Astrocyte (in vitro differentiated cells and primary cell): ENCODE measurements around the gene COMMD3. TPM values are rescaled to one million over a fixed set of nuclear protein-coding genes. Genes with fewer than 3 reads are reported as not detected.
A peak's percentile ranks its signal among the peaks of the same experiment; 100 is the strongest.

Experiments
- DNase-seq: peaks from one replicate; pipeline ENCODE4 v3.0.0-alpha.2; 2010; ENCODE audit warnings: low read depth
- FAIRE-seq: peaks from 2 replicates; lab custom pipeline; 2011; peaks lifted over from hg19 to GRCh38; lab: Jason Lieb, UNC
- H2AFZ ChIP-seq: 2 replicates; pipeline ENCODE4 v1.6.0; 2012; ENCODE audit warnings: low read depth, low read length, inconsistent platforms
- H3K27ac ChIP-seq: 2 replicates; pipeline ENCODE4 v1.5.1; 2011; ENCODE audit warnings: low read depth, low read length, inconsistent platforms
- H3K27me3 ChIP-seq: 2 replicates; pipeline ENCODE4 v1.6.0; 2011; ENCODE audit warnings: low read length, inconsistent platforms; ENCODE audit not compliant: insufficient read depth
- H3K36me3 ChIP-seq: 2 replicates; pipeline ENCODE4 v1.5.1; 2011; ENCODE audit warnings: low read length, inconsistent platforms; ENCODE audit not compliant: insufficient read depth
- H3K4me1 ChIP-seq: 2 replicates; pipeline ENCODE4 v1.5.1; 2011; ENCODE audit warnings: low read length, inconsistent platforms; ENCODE audit not compliant: insufficient read depth
- H3K4me2 ChIP-seq: 2 replicates; pipeline ENCODE4 v1.6.0; 2012; ENCODE audit warnings: low read length, inconsistent platforms
- H3K4me3 ChIP-seq: 2 replicates; pipeline ENCODE4 v1.5.1; 2011; ENCODE audit warnings: low read depth, mild to moderate bottlenecking, low read length, inconsistent platforms; ENCODE audit not compliant: insufficient read depth
- H3K79me2 ChIP-seq: 2 replicates; pipeline ENCODE4 v1.6.0; 2012; ENCODE audit warnings: mild to moderate bottlenecking, low read length, inconsistent platforms; ENCODE audit not compliant: insufficient read depth
- H3K9ac ChIP-seq: 2 replicates; pipeline ENCODE4 v1.6.0; 2012; ENCODE audit warnings: mild to moderate bottlenecking, low read length, inconsistent platforms
- H3K9me3 ChIP-seq: 2 replicates; pipeline ENCODE4 v1.5.1; 2012; ENCODE audit warnings: low read depth, mild to moderate bottlenecking, low read length, inconsistent platforms; ENCODE audit not compliant: insufficient read depth
- H4K20me1 ChIP-seq: 2 replicates; pipeline ENCODE4 v1.6.0; 2012; ENCODE audit warnings: low read length, inconsistent platforms; ENCODE audit not compliant: insufficient read depth
- H3K27ac Mint-ChIP-seq: one replicate; pipeline ENCODE4 v1.8.0; 2021; ENCODE audit warnings: mild to moderate bottlenecking, mixed read lengths; ENCODE audit not compliant: unreplicated experiment
- H3K27me3 Mint-ChIP-seq: one replicate; pipeline ENCODE4 v1.8.0; 2021; ENCODE audit warnings: low read depth, mixed read lengths; ENCODE audit not compliant: unreplicated experiment
- H3K36me3 Mint-ChIP-seq: one replicate; pipeline ENCODE4 v1.8.0; 2021; ENCODE audit warnings: low read depth, mixed read lengths; ENCODE audit not compliant: unreplicated experiment
- H3K4me1 Mint-ChIP-seq: one replicate; pipeline ENCODE4 v1.8.0; 2021; ENCODE audit warnings: low read depth, mixed read lengths; ENCODE audit not compliant: unreplicated experiment
- H3K4me3 Mint-ChIP-seq: one replicate; pipeline ENCODE4 v1.8.0; 2021; ENCODE audit warnings: mild to moderate bottlenecking, moderate library complexity, mixed read lengths; ENCODE audit not compliant: unreplicated experiment
- H3K9me3 Mint-ChIP-seq: one replicate; pipeline ENCODE4 v1.8.0; 2021; ENCODE audit warnings: mild to moderate bottlenecking, mixed read lengths; ENCODE audit not compliant: unreplicated experiment
- CTCF ChIP-seq: IDR thresholded peaks from 2 replicates; pipeline ENCODE4 v1.5.1; 2011; ENCODE audit warnings: low read depth, mild to moderate bottlenecking, inconsistent platforms, low read length, moderate library complexity; ENCODE audit not compliant: insufficient read depth
- EZH2 ChIP-seq: IDR thresholded peaks from 2 replicates; pipeline ENCODE4 v1.6.1; 2012; ENCODE audit warnings: mild to moderate bottlenecking, low read length, inconsistent platforms; ENCODE audit not compliant: insufficient read depth
- total RNA-seq: library from RNA; stranded (reverse); gene quantifications from 2 replicates; pipeline ENCODE4 v1.2.1, GENCODE V29; 2021

Gene COMMD3
- total RNA-seq, 1 donor from 2014 or later: 28.8 TPM

- H3K4me3 ChIP-seq: no peak overlapping the region
- H3K4me2 ChIP-seq: no peak overlapping the region
- DNase-seq (no peak), FAIRE-seq (no peak)
- H3K4me1 ChIP-seq: peaks cover 8% of the 10 kb centered on the region
- peaks cover 84% of the 10 kb centered on the region for H3K27me3 ChIP-seq
- H3K36me3 ChIP-seq: no peaks in the 10 kb centered on the region
- no peaks in the 10 kb centered on the region for H4K20me1 ChIP-seq
- H3K27ac ChIP-seq: no peak overlapping the region
- Mint-ChIP-seq H3K36me3 (peaks cover 4% of the 10 kb centered on the region), H3K27me3 (peaks cover 78% of the 10 kb centered on the region), H3K4me3 (peak overlapping the region; percentile 79), H3K4me1 (peaks cover 3% of the 10 kb centered on the region), H3K9me3 (peaks cover 18% of the 10 kb centered on the region), H3K27ac (no peak overlapping the region)
- TF ChIP-seq EZH2 (no peak), CTCF (no peak)
- no peak overlapping the region for H3K9ac ChIP-seq
- peaks cover 4% of the 10 kb centered on the region for H3K9me3 ChIP-seq
- H3K79me2 ChIP-seq: no peaks in the 10 kb centered on the region
- H2AFZ ChIP-seq: no peak overlapping the region
Measured at GRCh38 chr10:22341926-22342196, 25.7 kb downstream of the COMMD3 start.

GRCh38 chr10:22342421-22342820 is 26.2 kb downstream of the COMMD3 start:
- Mint-ChIP-seq H3K4me3 (no peak overlapping the region), H3K4me1 (peaks cover 3% of the 10 kb centered on the region), H3K36me3 (peaks cover 4% of the 10 kb centered on the region), H3K27me3 (peaks cover 76% of the 10 kb centered on the region), H3K27ac (no peak overlapping the region), H3K9me3 (peaks cover 15% of the 10 kb centered on the region)
- peaks cover 4% of the 10 kb centered on the region for H3K9me3 ChIP-seq
- DNase-seq (no peak), FAIRE-seq (no peak)
- no peak overlapping the region for H3K9ac ChIP-seq
- H3K4me1 ChIP-seq: peaks cover 8% of the 10 kb centered on the region
- H3K27ac ChIP-seq: no peak overlapping the region
- no peaks in the 10 kb centered on the region for H3K79me2 ChIP-seq
- H4K20me1 ChIP-seq: no peaks in the 10 kb centered on the region
- H3K36me3 ChIP-seq: no peaks in the 10 kb centered on the region
- peak; percentile 15 for TF ChIP-seq EZH2
- TF ChIP-seq CTCF: no peak
- no peak overlapping the region for H3K4me2 ChIP-seq
- no peak overlapping the region for H2AFZ ChIP-seq
- H3K4me3 ChIP-seq: no peak overlapping the region
- peaks cover 82% of the 10 kb centered on the region for H3K27me3 ChIP-seq

- H3K79me2 ChIP-seq: no peaks in the 10 kb centered on the region
- Mint-ChIP-seq H3K9me3 (peaks cover 14% of the 10 kb centered on the region), H3K27ac (no peak overlapping the region), H3K4me3 (no peak overlapping the region), H3K36me3 (peaks cover 4% of the 10 kb centered on the region), H3K4me1 (peaks cover 3% of the 10 kb centered on the region), H3K27me3 (peaks cover 74% of the 10 kb centered on the region)
- no peaks in the 10 kb centered on the region for H3K36me3 ChIP-seq
- H3K4me2 ChIP-seq: no peak overlapping the region
- no peak overlapping the region for H3K4me3 ChIP-seq
- H4K20me1 ChIP-seq: no peaks in the 10 kb centered on the region
- H2AFZ ChIP-seq: no peak overlapping the region
- H3K9ac ChIP-seq: no peak overlapping the region
- DNase-seq (no peak), FAIRE-seq (no peak)
- H3K27ac ChIP-seq: no peak overlapping the region
- peaks cover 8% of the 10 kb centered on the region for H3K4me1 ChIP-seq
- peaks cover 4% of the 10 kb centered on the region for H3K9me3 ChIP-seq
- TF ChIP-seq CTCF: no peak
- TF ChIP-seq EZH2: no peak
- H3K27me3 ChIP-seq: peaks cover 72% of the 10 kb centered on the region
Measured at GRCh38 chr10:22343731-22344130, 27.5 kb downstream of the COMMD3 start.
